Stimulated activated CD8-positive, alpha-beta memory T cell treated with anti-CD3 and anti-CD28 coated beads, Interleukin-12 subunit alpha, Interleukin-12 subunit beta, amount 100 ng/mL, for 1 hour (primary cell): ENCODE data around the gene CXCL1.

Experiments used
- DNase-seq: peaks from one replicate; pipeline ENCODE4 v3.0.0-alpha.2; 2020; ENCODE audit warnings: low read depth

CXCL1 gene

GRCh38 chr4:73917081-73917501 lies 47.9 kb downstream of the CXCL1 start:
- DNase-seq, result no peak

- no peak for DNase-seq
Observed at GRCh38 chr4:73918058-73918457, 48.9 kb downstream of the CXCL1 start.

- DNase-seq, result no peak
Observed at GRCh38 chr4:73919691-73920090, 50.5 kb downstream of the CXCL1 start.
